CD4-positive, alpha-beta T cell treated with Interleukin-10 for 1 hour (primary cell): ENCODE measurements around the gene TCTN1.
"Not testable (repeated sequence)": the region's sequence is repeated elsewhere in the genome, so short reads cannot be mapped to it uniquely, and the experiment has no call there.

Source experiments
- DNase-seq: peaks from one replicate; pipeline ENCODE4 v3.0.0-alpha.2; 2020

The TCTN1 gene

GRCh38 chr12:110640275-110641025 is 26.5 kb downstream of the TCTN1 start:
- no peak for DNase-seq

- no peak for DNase-seq
These were observed 27.6 kb downstream of the TCTN1 start for GRCh38 chr12:110641521-110641920.

GRCh38 chr12:110647631-110648040 is 33.7 kb downstream of the TCTN1 start:
- peak; percentile 4 for DNase-seq

- no peak for DNase-seq
These were observed 35.5 kb downstream of the TCTN1 start for GRCh38 chr12:110649341-110649847.

GRCh38 chr12:110654238-110654637 is 40.3 kb downstream of the TCTN1 start:
- not testable (repeated sequence) for DNase-seq

- DNase-seq, result no peak
These were observed 42.2 kb downstream of the TCTN1 start for GRCh38 chr12:110656071-110656655.

GRCh38 chr12:110657747-110658146 is 43.8 kb downstream of the TCTN1 start:
- DNase-seq, result no peak

- no peak for DNase-seq
These were observed 44.3 kb downstream of the TCTN1 start for GRCh38 chr12:110658242-110658641.

- no peak for DNase-seq
These were observed 44.9 kb downstream of the TCTN1 start for GRCh38 chr12:110658878-110659277.

- DNase-seq, result peak; percentile 65
These were observed 47.5 kb downstream of the TCTN1 start for GRCh38 chr12:110661337-110661972.

GRCh38 chr12:110666892-110667291 is 53.0 kb downstream of the TCTN1 start:
- DNase-seq, result no peak

- DNase-seq, result no peak
These were observed 53.7 kb downstream of the TCTN1 start for GRCh38 chr12:110667671-110668070.

- no peak for DNase-seq
These were observed 54.7 kb downstream of the TCTN1 start for GRCh38 chr12:110668480-110669192.

GRCh38 chr12:110669193-110669502 is 55.2 kb downstream of the TCTN1 start:
- no peak for DNase-seq

- peak; percentile 20 for DNase-seq
These were observed 56.3 kb downstream of the TCTN1 start for GRCh38 chr12:110670161-110670701.

- DNase-seq, result no peak
These were observed 62.2 kb downstream of the TCTN1 start for GRCh38 chr12:110676171-110676570.

- DNase-seq, result no peak
These were observed 63.4 kb downstream of the TCTN1 start for GRCh38 chr12:110677206-110677911.

- DNase-seq, result no peak
These were observed 64.1 kb downstream of the TCTN1 start for GRCh38 chr12:110677982-110678381.

- DNase-seq, result no peak
These were observed 65.3 kb downstream of the TCTN1 start for GRCh38 chr12:110679201-110679600.

GRCh38 chr12:110680032-110680431 is 66.1 kb downstream of the TCTN1 start:
- DNase-seq, result no peak

- no peak for DNase-seq
These were observed 70.0 kb downstream of the TCTN1 start for GRCh38 chr12:110683888-110684287.

GRCh38 chr12:110684312-110684836 is 70.4 kb downstream of the TCTN1 start:
- no peak for DNase-seq
